Neural cell (in vitro differentiated cells): Measurements from ENCODE around the gene KCTD3.

Experiments used
- EP300 ChIP-seq: fragments of 450-650 bp; conservative IDR thresholded peaks from 2 replicates; pipeline ENCODE4 v1.6.1; 2014; ENCODE audit warnings: antibody characterized with exemption, mild to moderate bottlenecking, moderate library complexity; ENCODE audit not compliant: poor library complexity, severe bottlenecking
- EZH2 ChIP-seq: fragments of 200-600, 300-800 bp; shearing (Covaris generic), sonication (generic); IDR thresholded peaks from 2 replicates; pipeline ENCODE4 v1.6.1; 2014; ENCODE audit warnings: antibody characterized with exemption, low read length, borderline replicate concordance, mild to moderate bottlenecking; ENCODE audit not compliant: insufficient read depth, poor library complexity, severe bottlenecking
- POLR2AphosphoS5 ChIP-seq: IDR thresholded peaks from 2 replicates; pipeline ENCODE4 v1.6.1; 2012
- REST ChIP-seq: IDR thresholded peaks from 2 replicates; pipeline ENCODE4 v1.6.1; 2012; ENCODE audit warnings: borderline replicate concordance
- TAF1 ChIP-seq: IDR thresholded peaks from 2 replicates; pipeline ENCODE4 v1.6.1; 2012; ENCODE audit warnings: low read depth
- TF ChIP-seq, protein P1 (sequence below): fragments of 450-650 bp; IDR thresholded peaks from 2 replicates; pipeline ENCODE4 v1.5.1; 2014; ENCODE audit warnings: antibody characterized with exemption, mild to moderate bottlenecking, moderate library complexity; ENCODE audit not compliant: poor library complexity, severe bottlenecking

DNA sequence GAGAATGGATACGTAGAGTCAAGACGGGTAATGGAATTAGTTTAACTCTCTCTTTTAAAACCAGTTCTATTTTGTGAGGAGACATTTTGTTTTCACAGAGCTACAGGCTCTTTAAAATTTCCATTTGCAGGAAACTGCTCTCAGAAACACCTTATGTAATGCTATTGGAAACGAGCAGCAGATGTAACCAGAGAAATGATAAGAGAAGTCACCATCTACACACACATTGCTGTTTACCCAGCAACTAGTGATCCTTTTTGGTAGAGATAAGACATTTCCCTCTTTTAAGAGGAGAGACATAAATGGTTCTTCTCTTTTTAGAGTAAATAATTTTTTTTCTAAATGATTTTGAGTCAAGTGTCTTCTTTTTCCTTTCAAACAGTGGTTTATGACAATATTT is 80.6 kb downstream of the KCTD3 start:
- TF ChIP-seq, protein P1, sequence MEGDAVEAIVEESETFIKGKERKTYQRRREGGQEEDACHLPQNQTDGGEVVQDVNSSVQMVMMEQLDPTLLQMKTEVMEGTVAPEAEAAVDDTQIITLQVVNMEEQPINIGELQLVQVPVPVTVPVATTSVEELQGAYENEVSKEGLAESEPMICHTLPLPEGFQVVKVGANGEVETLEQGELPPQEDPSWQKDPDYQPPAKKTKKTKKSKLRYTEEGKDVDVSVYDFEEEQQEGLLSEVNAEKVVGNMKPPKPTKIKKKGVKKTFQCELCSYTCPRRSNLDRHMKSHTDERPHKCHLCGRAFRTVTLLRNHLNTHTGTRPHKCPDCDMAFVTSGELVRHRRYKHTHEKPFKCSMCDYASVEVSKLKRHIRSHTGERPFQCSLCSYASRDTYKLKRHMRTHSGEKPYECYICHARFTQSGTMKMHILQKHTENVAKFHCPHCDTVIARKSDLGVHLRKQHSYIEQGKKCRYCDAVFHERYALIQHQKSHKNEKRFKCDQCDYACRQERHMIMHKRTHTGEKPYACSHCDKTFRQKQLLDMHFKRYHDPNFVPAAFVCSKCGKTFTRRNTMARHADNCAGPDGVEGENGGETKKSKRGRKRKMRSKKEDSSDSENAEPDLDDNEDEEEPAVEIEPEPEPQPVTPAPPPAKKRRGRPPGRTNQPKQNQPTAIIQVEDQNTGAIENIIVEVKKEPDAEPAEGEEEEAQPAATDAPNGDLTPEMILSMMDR, result no peak
- TF ChIP-seq EZH2 (no peak), TAF1 (no peak), REST (no peak), EP300 (no peak), POLR2AphosphoS5 (no peak)
